Endothelial cell of umbilical vein (primary cell): ENCODE data around the gene PLPP2. TPM values are rescaled to one million over a fixed set of nuclear protein-coding genes. Genes with fewer than 3 reads are reported as not detected.

Experiments
- BruUV-seq: library from RNA; stranded (reverse); fragments of 400-500 nt; replicated peaks from 2 replicates; lab custom pipeline; 2021; lab: Mats Ljungman, UMichigan
- CTCF ChIA-PET: fragments of 300-600, 350-600 bp; sonication (Branson Sonifier 250); formaldehyde crosslinking; loops from one replicate; lab custom pipeline; 2021; ENCODE audit warnings: antibody characterized with exemption, inconsistent platforms; lab: Charles Lee
- POLR2A ChIA-PET: fragments of 300-600, 350-600 bp; sonication (Branson Sonifier 250); formaldehyde crosslinking; loops from one replicate; lab custom pipeline; 2021; ENCODE audit warnings: antibody characterized with exemption, inconsistent platforms; lab: Charles Lee
- DNase-seq: peaks from one replicate; pipeline ENCODE4 v3.0.0-alpha.2; 2011; ENCODE audit warnings: low read depth, low spot score
- FAIRE-seq: peaks from 2 replicates; lab custom pipeline; 2011; peaks lifted over from hg19 to GRCh38; lab: Jason Lieb, UNC
- H2AFZ ChIP-seq: 2 replicates; pipeline ENCODE4 v1.6.0; 2012; ENCODE audit warnings: low read depth, low read length, control low read depth, inconsistent platforms
- H3K27ac ChIP-seq: 2 replicates; pipeline ENCODE4 v1.5.1; 2011; ENCODE audit warnings: low read depth, mild to moderate bottlenecking, control low read depth, low read length, moderate library complexity; ENCODE audit not compliant: insufficient read depth
- H3K27me3 ChIP-seq, 2 experiments: 2 replicates each; pipeline versions ENCODE4 v1.6.0 to v1.6.1; 2011; ENCODE audit warnings: low read length in 2 of 2, mixed read lengths in 1 of 2; ENCODE audit not compliant: control insufficient read depth in 2 of 2, insufficient read depth in 2 of 2
- H3K36me3 ChIP-seq, 2 experiments: 2 replicates in 1 of 2; 3 replicates in 1 of 2; pipeline ENCODE4 v1.5.1; 2011; ENCODE audit warnings: low read length in 2 of 2, mild to moderate bottlenecking in 1 of 2, moderate library complexity in 1 of 2; ENCODE audit not compliant: control insufficient read depth in 2 of 2, insufficient read depth in 2 of 2; ENCODE audit errors: extremely low read depth in 1 of 2
- H3K4me1 ChIP-seq: 3 replicates; pipeline ENCODE4 v1.5.1; 2011; ENCODE audit warnings: mild to moderate bottlenecking, low read length; ENCODE audit not compliant: control insufficient read depth, insufficient read depth; ENCODE audit errors: extremely low read depth
- H3K4me2 ChIP-seq: 2 replicates; pipeline ENCODE4 v1.6.1; 2011; ENCODE audit warnings: low read length, control low read depth, mixed read lengths; ENCODE audit not compliant: insufficient read depth
- H3K4me3 ChIP-seq, 3 experiments: fragments of 200-600 bp in 1 of 3; sonication (generic), shearing (Covaris generic) in 1 of 3; replicated peaks in 1 of 3; 2 replicates each; pipeline ENCODE4 v1.5.1; 2011 to 2016; ENCODE audit warnings: control low read depth in 3 of 3, low read length in 3 of 3, mild to moderate bottlenecking in 2 of 3, inconsistent platforms in 1 of 3, low read depth in 1 of 3, moderate library complexity in 1 of 3; ENCODE audit not compliant: insufficient read depth in 1 of 3
- H3K79me2 ChIP-seq: 2 replicates; pipeline ENCODE4 v1.6.0; 2012; ENCODE audit warnings: low read length, inconsistent platforms; ENCODE audit not compliant: control insufficient read depth, insufficient read depth
- H3K9ac ChIP-seq: replicated peaks from 2 replicates; pipeline ENCODE3; 2011; ENCODE audit warnings: low read length, control low read depth; ENCODE audit not compliant: insufficient read depth; ENCODE audit errors: extremely low read depth
- H3K9me1 ChIP-seq: replicated peaks from 3 replicates; pipeline ENCODE4 v1.6.0; 2011; ENCODE audit warnings: mild to moderate bottlenecking, low read length; ENCODE audit not compliant: control insufficient read depth, insufficient read depth; ENCODE audit errors: extremely low read depth
- H3K9me3 ChIP-seq: replicated peaks from 2 replicates; pipeline ENCODE4 v1.5.1; 2012; ENCODE audit warnings: low read length, inconsistent platforms; ENCODE audit not compliant: control insufficient read depth, insufficient read depth
- H4K20me1 ChIP-seq: replicated peaks from 2 replicates; pipeline ENCODE3; 2011; ENCODE audit warnings: mild to moderate bottlenecking, low read length; ENCODE audit not compliant: control insufficient read depth, insufficient read depth; ENCODE audit errors: extremely low read depth
- CTCF ChIP-seq, 2 donors: IDR thresholded peaks; 1 replicate in 1 of 2; 2 replicates in 1 of 2; pipeline ENCODE4 v1.5.1; 2011; ENCODE audit warnings: low read length in 2 of 2, mild to moderate bottlenecking in 2 of 2, moderate library complexity in 2 of 2, control low read depth in 1 of 2, inconsistent platforms in 1 of 2, low read depth in 1 of 2; ENCODE audit not compliant: insufficient read depth in 1 of 2; ENCODE audit errors: extremely low read depth in 1 of 2
- EZH2 ChIP-seq: IDR thresholded peaks from 2 replicates; pipeline ENCODE4 v1.6.1; 2012; ENCODE audit warnings: borderline replicate concordance, low read depth, mild to moderate bottlenecking, moderate library complexity, low read length, inconsistent platforms; ENCODE audit not compliant: severe bottlenecking
- FOS ChIP-seq: IDR thresholded peaks from 2 replicates; pipeline ENCODE4 v1.6.1; 2011; ENCODE audit warnings: mild to moderate bottlenecking, low read length, moderate library complexity, borderline replicate concordance; ENCODE audit not compliant: insufficient read depth
- GATA2 ChIP-seq: IDR thresholded peaks from 2 replicates; pipeline ENCODE4 v1.7.0; 2011; ENCODE audit warnings: low read depth, mild to moderate bottlenecking, moderate library complexity, mixed read lengths, low read length; ENCODE audit not compliant: insufficient read length, insufficient read depth
- JUN ChIP-seq: IDR thresholded peaks from 2 replicates; pipeline ENCODE4 v1.6.1; 2011; ENCODE audit warnings: borderline replicate concordance, low read depth; ENCODE audit not compliant: insufficient read length, insufficient read depth
- MYC ChIP-seq: IDR thresholded peaks from one replicate; pipeline ENCODE4 v1.6.1; 2011; ENCODE audit warnings: mild to moderate bottlenecking, low read depth, low read length
- POLR2A ChIP-seq: IDR thresholded peaks from 2 replicates; pipeline ENCODE4 v1.6.1; 2012; ENCODE audit warnings: low read depth, mild to moderate bottlenecking, control low read depth, low read length
- POLR2AphosphoS5 ChIP-seq: IDR thresholded peaks from 2 replicates; pipeline ENCODE4 v1.6.1; 2012; ENCODE audit warnings: low read depth, mild to moderate bottlenecking, control low read depth, low read length, moderate library complexity; ENCODE audit not compliant: insufficient read depth
- dilution Hi-C: fragments of 300-500 bp; cut with MboI; formaldehyde crosslinking; loops from one replicate; pipeline ENCODE4 v1.15.0; 2019; ENCODE audit warnings: low sequenced_read_pairs; ENCODE audit not compliant: extremely low pct_ligation_motif_present
- intact Hi-C: fragments of 100-400 bp; cut with micrococcal nuclease; formaldehyde crosslinking; loops from one replicate; pipeline ENCODE4 v1.10.0; 2022
- polyA plus RNA-seq, 4 experiments: library from polyadenylated mRNA; depleted of rRNA in 3 of 4; stranded (reverse) in 3 of 4; unstranded in 1 of 4; fragments of >200 nt; gene quantifications; 2 replicates each; pipeline versions ENCODE4 v1.2.1 to v1.2.3, GENCODE V29; 2011 to 2012; ENCODE audit warnings: missing spikeins in 1 of 4
- total RNA-seq: library from RNA; stranded (reverse); gene quantifications from 2 replicates; pipeline ENCODE4 v1.2.3, GENCODE V29; 2021
- TF ChIP-seq, protein P1 (sequence below): IDR thresholded peaks from 2 replicates; pipeline ENCODE4 v1.6.1; 2011; ENCODE audit not compliant: insufficient read depth, insufficient read length

The PLPP2 gene
- total and polyA plus RNA-seq, 2 donors (not counting 3 experiments of a cell fraction or from before 2014, with no cell fraction given): 27.9 to 34.3 TPM

DNA sequence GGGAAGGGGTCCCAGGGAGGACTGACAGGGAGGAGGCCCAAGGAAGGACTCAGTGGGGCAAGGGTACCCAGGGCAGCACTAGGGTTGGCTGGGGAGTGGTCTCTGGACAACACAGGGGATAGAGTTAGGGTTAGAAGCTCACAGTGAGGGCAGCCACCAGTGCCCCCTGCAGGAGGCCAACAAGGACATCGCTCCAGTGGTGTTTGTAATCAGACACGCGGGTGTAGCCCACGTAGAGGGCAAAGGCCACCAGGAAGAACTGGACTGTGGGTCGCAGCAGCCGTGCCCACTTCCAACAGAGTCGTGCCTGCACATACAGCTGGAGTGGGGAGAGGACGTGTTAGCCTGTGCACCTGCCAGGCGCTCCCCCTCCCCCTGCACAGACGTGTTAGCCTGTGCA is 9.2 kb downstream of the PLPP2 start:
- ChIA-PET POLR2A (no interaction called here), CTCF (no interaction called here)
- BruUV-seq: no TSS peak
- H4K20me1 ChIP-seq: no peaks in the 10 kb centered on the region
- H3K9ac ChIP-seq: no peak overlapping the region
- no peaks in the 10 kb centered on the region for H3K4me1 ChIP-seq
- H3K9me1 ChIP-seq: no peaks in the 10 kb centered on the region
- DNase-seq: no peak
- no peaks in the 10 kb centered on the region for H3K9me3 ChIP-seq
- dilution Hi-C loops (no loop called here), intact Hi-C loops (no loop called here)
- TF ChIP-seq JUN: no peak
- TF ChIP-seq FOS: no peak
- no peak for TF ChIP-seq POLR2AphosphoS5
- no peak for TF ChIP-seq POLR2A
- TF ChIP-seq CTCF (IDR thresholded peaks at IDR 0.05; ENCODE audit: extremely low read depth in 1 of 2, insufficient read depth in 1 of 2, low read depth in 1 of 2, low read length in 2 of 2): no peak
- TF ChIP-seq, protein P1, sequence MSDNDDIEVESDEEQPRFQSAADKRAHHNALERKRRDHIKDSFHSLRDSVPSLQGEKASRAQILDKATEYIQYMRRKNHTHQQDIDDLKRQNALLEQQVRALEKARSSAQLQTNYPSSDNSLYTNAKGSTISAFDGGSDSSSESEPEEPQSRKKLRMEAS: no peak
- TF ChIP-seq GATA2: no peak
- no peak for TF ChIP-seq MYC
- no peak for TF ChIP-seq EZH2
- H3K4me2 ChIP-seq: no peak overlapping the region
- no peak for FAIRE-seq
- H3K4me3 ChIP-seq: no peak overlapping the region
- no peaks in the 10 kb centered on the region for H3K36me3 ChIP-seq
- no peaks in the 10 kb centered on the region for H3K79me2 ChIP-seq
- no peak overlapping the region for H2AFZ ChIP-seq
- no peaks in the 10 kb centered on the region for H3K27me3 ChIP-seq
- H3K27ac ChIP-seq: no peak overlapping the region
